DND-41 (cell line): ENCODE results near the gene SIX1.

ENCODE experiments used
- ATAC-seq: fragments of 200-7000 bp; cut with Tn5 transposase; 3 replicates; pipeline ENCODE4 v1.9.1; 2021; ENCODE audit warnings: low read depth; ENCODE audit not compliant: insufficient read depth
- DNase-seq: peaks from one replicate; pipeline ENCODE4 v3.0.0-alpha.2; 2020
- H2AFZ ChIP-seq: 2 replicates; pipeline ENCODE4 v1.6.0; 2012; ENCODE audit warnings: low read depth, low read length
- H3K27ac ChIP-seq: 2 replicates; pipeline ENCODE4 v1.5.1; 2012; ENCODE audit warnings: low read length, inconsistent platforms
- H3K27me3 ChIP-seq: fragments of 200-600 bp; sonication (generic); 2 replicates; pipeline ENCODE4 v1.6.0; 2012; ENCODE audit warnings: low read length, mild to moderate bottlenecking, inconsistent platforms; ENCODE audit not compliant: insufficient read depth, poor library complexity
- H3K36me3 ChIP-seq: 2 replicates; pipeline ENCODE4 v1.5.1; 2012; ENCODE audit warnings: low read length, inconsistent platforms; ENCODE audit not compliant: insufficient read depth
- H3K4me1 ChIP-seq: 2 replicates; pipeline ENCODE4 v1.5.1; 2012; ENCODE audit warnings: mild to moderate bottlenecking, low read length; ENCODE audit not compliant: insufficient read depth
- H3K4me2 ChIP-seq: 2 replicates; pipeline ENCODE4 v1.6.0; 2012; ENCODE audit warnings: mild to moderate bottlenecking, moderate library complexity, low read length, inconsistent platforms; ENCODE audit not compliant: insufficient read depth
- H3K4me3 ChIP-seq, 2 experiments: fragments of 200-600 bp in 1 of 2; shearing (Covaris generic) in 1 of 2; 2 replicates each; pipeline ENCODE4 v1.5.1; 2012 to 2016; ENCODE audit warnings: inconsistent platforms in 2 of 2, low read length in 2 of 2, mild to moderate bottlenecking in 2 of 2, low read depth in 1 of 2, moderate library complexity in 1 of 2
- H3K79me2 ChIP-seq: 2 replicates; pipeline ENCODE4 v1.6.0; 2012; ENCODE audit warnings: low read length, inconsistent platforms; ENCODE audit not compliant: insufficient read depth
- H3K9ac ChIP-seq: 2 replicates; pipeline ENCODE4 v1.6.0; 2012; ENCODE audit warnings: low read depth, mild to moderate bottlenecking, inconsistent platforms, low read length, moderate library complexity
- H3K9me3 ChIP-seq: 2 replicates; pipeline ENCODE4 v1.5.1; 2012; ENCODE audit warnings: low read length, moderate library complexity, mild to moderate bottlenecking, inconsistent platforms; ENCODE audit not compliant: insufficient read depth, severe bottlenecking
- H4K20me1 ChIP-seq: 2 replicates; pipeline ENCODE4 v1.6.0; 2012; ENCODE audit warnings: low read length; ENCODE audit not compliant: insufficient read depth
- EZH2 ChIP-seq: IDR thresholded peaks from 3 replicates; pipeline ENCODE4 v1.6.1; 2012; ENCODE audit warnings: borderline replicate concordance, low read depth, mild to moderate bottlenecking, moderate library complexity, low read length, inconsistent platforms; ENCODE audit not compliant: severe bottlenecking
- TF ChIP-seq, protein P1 (sequence below): IDR thresholded peaks from 2 replicates; pipeline ENCODE4 v1.5.1; 2012; ENCODE audit warnings: borderline replicate concordance, low read length, moderate library complexity, mild to moderate bottlenecking; ENCODE audit not compliant: poor library complexity, severe bottlenecking; ENCODE audit errors: extremely low read depth

Gene SIX1

DNA sequence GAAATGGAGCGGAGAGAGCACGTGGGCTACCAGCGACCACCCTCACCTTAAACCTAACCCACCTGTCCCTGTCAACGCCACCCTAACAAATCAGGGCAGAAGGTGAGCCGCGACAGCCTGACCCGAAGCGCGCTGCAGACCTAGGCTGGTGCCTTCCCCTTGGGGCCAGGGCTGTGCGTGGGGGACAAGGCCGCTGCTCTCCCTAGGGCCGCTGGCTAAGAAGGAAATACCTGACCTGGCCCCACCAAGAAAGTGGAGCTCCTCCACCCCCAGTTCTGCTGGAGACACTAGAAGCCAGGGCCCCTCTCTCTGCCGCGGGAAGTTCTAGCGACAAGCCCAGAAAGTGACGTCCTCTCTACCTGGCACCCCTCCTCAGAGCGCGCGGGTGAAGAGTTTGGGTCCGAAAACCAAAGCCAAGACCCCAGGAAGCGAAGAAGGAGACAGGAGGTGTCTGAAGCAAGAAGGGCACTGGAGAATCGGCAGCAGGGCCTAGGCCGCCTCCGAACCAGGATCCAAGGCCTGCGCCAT lies 7.5 kb downstream of the SIX1 start:
- H3K9ac ChIP-seq: no peak overlapping the region
- no peak overlapping the region for H3K27ac ChIP-seq
- H4K20me1 ChIP-seq: no peaks in the 10 kb centered on the region; the same call in 1 of the 2 replicates
- no peak overlapping the region for H2AFZ ChIP-seq
- no peaks in the 10 kb centered on the region for H3K4me1 ChIP-seq
- no peak for TF ChIP-seq EZH2
- TF ChIP-seq, protein P1, sequence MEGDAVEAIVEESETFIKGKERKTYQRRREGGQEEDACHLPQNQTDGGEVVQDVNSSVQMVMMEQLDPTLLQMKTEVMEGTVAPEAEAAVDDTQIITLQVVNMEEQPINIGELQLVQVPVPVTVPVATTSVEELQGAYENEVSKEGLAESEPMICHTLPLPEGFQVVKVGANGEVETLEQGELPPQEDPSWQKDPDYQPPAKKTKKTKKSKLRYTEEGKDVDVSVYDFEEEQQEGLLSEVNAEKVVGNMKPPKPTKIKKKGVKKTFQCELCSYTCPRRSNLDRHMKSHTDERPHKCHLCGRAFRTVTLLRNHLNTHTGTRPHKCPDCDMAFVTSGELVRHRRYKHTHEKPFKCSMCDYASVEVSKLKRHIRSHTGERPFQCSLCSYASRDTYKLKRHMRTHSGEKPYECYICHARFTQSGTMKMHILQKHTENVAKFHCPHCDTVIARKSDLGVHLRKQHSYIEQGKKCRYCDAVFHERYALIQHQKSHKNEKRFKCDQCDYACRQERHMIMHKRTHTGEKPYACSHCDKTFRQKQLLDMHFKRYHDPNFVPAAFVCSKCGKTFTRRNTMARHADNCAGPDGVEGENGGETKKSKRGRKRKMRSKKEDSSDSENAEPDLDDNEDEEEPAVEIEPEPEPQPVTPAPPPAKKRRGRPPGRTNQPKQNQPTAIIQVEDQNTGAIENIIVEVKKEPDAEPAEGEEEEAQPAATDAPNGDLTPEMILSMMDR: no peak
- no peaks in the 10 kb centered on the region for H3K36me3 ChIP-seq
- DNase-seq: no peak
- H3K9me3 ChIP-seq: no peaks in the 10 kb centered on the region
- H3K4me2 ChIP-seq: no peak overlapping the region
- peaks cover 3% of the 10 kb centered on the region for H3K27me3 ChIP-seq
- ATAC-seq: no peak
- no peak overlapping the region for H3K4me3 ChIP-seq
- no peaks in the 10 kb centered on the region for H3K79me2 ChIP-seq

- no peak overlapping the region for H2AFZ ChIP-seq
- H4K20me1 ChIP-seq: no peaks in the 10 kb centered on the region; the same call in 1 of the 2 replicates
- peaks cover 3% of the 10 kb centered on the region for H3K27me3 ChIP-seq
- no peaks in the 10 kb centered on the region for H3K9me3 ChIP-seq
- no peak for DNase-seq
- no peak overlapping the region for H3K4me2 ChIP-seq
- no peaks in the 10 kb centered on the region for H3K79me2 ChIP-seq
- H3K27ac ChIP-seq: no peak overlapping the region
- no peak overlapping the region for H3K9ac ChIP-seq
- no peaks in the 10 kb centered on the region for H3K4me1 ChIP-seq
- no peak for ATAC-seq
- H3K4me3 ChIP-seq: no peak overlapping the region
- no peaks in the 10 kb centered on the region for H3K36me3 ChIP-seq
- no peak for TF ChIP-seq EZH2
- TF ChIP-seq, protein P1: no peak
Measured at GRCh38 chr14:60640859-60641741, 8.2 kb downstream of the SIX1 start.

DNA sequence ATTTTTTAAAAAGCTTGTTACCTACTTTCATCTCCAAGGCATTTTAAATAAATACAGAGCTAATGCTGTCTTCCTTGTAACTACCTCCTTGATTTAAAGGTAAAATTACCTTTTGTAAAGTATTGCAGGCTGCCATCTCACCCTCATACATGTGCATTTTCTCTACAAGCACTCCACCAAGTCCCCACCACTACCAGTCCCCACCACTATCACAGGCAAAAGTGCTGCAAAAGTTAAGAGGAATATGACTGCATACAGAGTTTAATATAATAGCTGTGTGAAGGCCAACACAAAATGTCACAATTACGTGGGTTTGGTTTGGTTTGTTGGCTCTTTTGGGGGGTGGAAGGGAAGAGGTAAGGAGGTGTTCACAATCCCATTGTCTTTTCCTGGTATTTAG lies 9.6 kb downstream of the SIX1 start:
- H3K4me1 ChIP-seq: no peaks in the 10 kb centered on the region
- H3K9ac ChIP-seq: no peak overlapping the region
- DNase-seq (no peak), ATAC-seq (no peak)
- peaks cover 3% of the 10 kb centered on the region for H3K27me3 ChIP-seq
- H3K4me2 ChIP-seq: no peak overlapping the region
- H4K20me1 ChIP-seq: no peaks in the 10 kb centered on the region; the same call in 1 of the 2 replicates
- H3K9me3 ChIP-seq: no peaks in the 10 kb centered on the region
- TF ChIP-seq EZH2: no peak
- TF ChIP-seq, protein P1: no peak
- no peak overlapping the region for H3K4me3 ChIP-seq
- H3K27ac ChIP-seq: no peak overlapping the region
- no peaks in the 10 kb centered on the region for H3K36me3 ChIP-seq
- H3K79me2 ChIP-seq: no peaks in the 10 kb centered on the region
- no peak overlapping the region for H2AFZ ChIP-seq
